GM18526 (cell line): ENCODE results near the gene POU6F2.

Experiments
- POLR2A ChIP-seq: IDR thresholded peaks from 3 replicates; pipeline ENCODE4 v1.6.1; 2011; ENCODE audit not compliant: insufficient read length; ENCODE audit errors: extremely low read depth

The POU6F2 gene

DNA sequence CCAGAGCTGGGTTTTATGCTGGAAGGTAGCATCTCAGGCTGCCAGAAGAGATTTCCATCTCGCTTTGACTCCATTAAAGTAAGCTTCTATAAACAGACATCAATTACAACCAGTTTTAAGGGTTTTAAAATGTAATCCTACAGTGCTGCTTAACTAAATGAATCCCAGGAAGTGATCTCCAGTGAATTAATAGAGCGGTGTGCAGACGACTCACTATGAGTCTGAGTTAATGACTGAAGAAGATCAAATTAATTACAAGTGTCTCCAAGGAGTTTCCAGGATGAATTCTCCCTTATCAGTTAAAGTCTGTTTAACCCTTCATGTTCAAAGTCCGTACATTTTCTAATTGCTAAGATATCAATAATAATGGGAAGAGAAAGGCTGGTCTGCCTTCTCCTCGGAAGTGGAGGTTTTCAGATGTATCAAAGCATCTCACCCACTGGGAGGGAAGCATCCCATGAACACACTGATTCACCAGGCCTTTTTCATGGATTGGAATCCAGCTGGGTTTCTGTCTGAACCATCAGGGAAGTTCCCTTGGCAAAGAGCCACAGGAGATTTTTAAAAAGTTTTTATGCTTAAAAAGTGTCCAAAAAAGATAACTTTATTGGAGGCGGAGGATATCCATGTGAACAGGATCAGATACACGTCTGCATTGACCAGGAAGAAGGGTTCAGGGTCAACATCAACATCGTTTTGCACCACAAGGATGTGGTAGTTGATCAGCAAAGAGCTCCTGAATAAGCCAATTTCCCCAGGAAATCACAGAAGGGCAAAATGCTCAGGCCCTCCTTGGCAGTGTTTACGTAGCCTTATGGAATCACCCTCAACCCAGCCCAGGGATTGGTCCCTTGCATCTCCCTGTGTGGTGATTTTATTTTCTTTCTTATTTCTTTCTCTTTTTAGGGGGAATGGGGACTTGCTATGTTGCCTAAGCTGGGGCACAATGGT, 288.2 kb downstream of the POU6F2 start:
- no peak for TF ChIP-seq POLR2A

- no peak for TF ChIP-seq POLR2A
Measured at GRCh38 chr7:39269034-39269433, 291.3 kb downstream of the POU6F2 start.

DNA sequence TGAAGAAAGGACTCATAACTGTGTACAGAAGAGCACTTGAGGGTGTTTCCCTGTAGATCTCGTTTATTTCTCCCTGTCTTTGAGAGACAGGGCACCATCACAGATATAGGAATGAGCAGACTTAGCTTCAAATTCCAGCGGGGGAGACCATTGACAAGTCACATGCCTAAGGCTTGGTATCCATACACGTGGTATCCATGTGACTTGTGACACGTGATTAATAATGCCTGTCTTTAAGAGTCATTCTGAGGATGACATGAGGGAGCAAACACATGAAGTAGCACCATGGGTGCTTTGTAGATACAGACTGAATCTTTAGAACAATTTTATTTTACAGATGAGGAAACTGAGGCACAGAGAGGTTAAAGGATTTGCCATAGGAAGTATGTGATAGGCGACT, 292.3 kb downstream of the POU6F2 start:
- no peak for TF ChIP-seq POLR2A

DNA sequence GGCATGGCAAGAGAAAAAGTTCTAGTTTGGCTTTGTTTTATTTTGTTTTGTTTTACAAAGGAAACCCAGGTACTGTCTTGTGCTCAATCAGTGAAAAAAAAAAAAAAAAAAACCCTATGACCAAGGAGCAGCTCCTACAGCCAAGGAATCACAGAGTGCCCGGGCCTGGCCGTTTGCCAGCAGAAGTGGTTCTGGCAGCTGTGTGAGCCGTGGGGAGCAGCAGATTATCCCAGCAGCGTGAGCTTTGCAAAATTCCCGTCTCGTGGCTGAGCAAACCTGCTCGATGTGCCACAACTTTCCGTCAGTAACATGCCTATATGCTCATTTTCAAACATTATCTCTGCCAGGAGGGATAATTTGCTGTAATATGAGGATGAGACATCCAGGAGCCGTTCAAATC, 293.7 kb downstream of the POU6F2 start:
- no peak for TF ChIP-seq POLR2A

- no peak for TF ChIP-seq POLR2A
Measured at GRCh38 chr7:39272111-39272510, 294.4 kb downstream of the POU6F2 start.

DNA sequence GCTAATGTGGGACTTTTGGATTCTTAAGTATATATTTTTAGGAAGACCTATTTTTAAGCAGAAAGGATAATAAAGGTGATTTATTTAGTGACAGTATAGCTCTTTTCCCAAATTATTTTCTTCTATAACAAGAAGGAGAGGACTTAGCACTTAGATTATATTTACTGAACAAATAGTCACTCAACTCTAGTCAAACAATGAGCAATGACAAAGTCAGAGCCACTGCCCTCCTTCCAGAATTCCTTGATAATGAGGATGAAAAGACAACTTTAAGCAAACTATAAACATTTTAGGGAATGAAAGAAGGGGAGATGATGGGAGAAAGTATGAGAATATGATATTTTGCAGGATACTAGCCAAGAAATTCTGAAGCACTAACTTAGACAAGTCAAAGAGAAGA, 295.0 kb downstream of the POU6F2 start:
- no peak for TF ChIP-seq POLR2A

DNA sequence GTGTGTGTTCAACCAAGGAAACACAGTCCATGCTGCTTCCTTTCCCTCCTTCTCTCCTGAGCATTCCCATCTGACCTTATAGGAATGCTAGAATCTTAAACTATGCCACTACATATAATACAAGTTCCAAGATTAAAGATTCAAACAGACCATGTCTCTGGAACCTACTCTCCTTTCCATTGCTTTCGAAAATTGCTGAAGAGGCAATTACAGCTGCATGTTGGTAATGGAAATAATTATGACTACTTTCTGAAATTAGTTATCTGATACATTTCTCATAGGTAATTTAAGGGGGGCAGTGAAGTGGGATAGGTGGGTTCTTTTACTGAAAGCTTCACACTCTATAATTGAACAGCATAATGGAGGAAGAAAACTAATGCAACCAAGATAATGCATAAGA, 302.6 kb downstream of the POU6F2 start:
- TF ChIP-seq POLR2A: no peak

DNA sequence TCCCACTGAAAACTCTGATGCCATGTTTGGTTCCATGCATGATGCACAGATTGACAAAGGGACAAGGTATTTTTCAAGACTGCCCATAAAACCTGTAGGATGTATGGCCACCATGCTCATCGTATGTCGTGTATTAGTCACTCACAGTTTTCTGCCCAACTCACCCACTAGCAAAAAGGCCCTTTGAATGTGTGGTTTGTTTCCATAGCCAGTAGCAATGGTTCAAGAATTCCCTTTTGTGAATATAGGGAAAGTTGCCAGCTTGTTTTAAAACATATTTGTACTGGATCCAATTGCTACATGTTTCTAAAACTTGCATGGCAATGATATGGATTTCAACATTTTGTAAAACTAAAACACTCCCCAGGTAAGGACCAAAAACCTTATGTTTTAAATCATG, 307.5 kb downstream of the POU6F2 start:
- TF ChIP-seq POLR2A: no peak

DNA sequence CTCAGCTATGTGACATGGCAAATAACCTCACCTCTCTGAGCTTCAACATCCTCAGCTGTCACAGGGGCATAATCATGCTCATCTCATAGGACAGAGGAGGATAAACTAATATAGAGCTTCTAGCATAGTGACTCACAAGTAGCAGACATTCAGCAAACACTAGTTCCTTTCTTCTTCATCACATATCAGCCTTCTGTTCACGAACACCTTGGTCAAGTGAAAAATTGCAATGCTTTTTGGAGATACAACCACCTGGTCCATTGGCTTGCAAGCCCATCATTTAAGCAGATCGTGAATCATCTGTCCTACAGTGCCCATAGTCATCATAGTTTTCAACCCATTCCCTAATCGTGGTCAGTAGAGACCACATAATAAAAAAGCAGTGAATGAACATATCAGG, 310.6 kb downstream of the POU6F2 start:
- no peak for TF ChIP-seq POLR2A

- no peak for TF ChIP-seq POLR2A
Measured at GRCh38 chr7:39291628-39292410, 314.1 kb downstream of the POU6F2 start.

DNA sequence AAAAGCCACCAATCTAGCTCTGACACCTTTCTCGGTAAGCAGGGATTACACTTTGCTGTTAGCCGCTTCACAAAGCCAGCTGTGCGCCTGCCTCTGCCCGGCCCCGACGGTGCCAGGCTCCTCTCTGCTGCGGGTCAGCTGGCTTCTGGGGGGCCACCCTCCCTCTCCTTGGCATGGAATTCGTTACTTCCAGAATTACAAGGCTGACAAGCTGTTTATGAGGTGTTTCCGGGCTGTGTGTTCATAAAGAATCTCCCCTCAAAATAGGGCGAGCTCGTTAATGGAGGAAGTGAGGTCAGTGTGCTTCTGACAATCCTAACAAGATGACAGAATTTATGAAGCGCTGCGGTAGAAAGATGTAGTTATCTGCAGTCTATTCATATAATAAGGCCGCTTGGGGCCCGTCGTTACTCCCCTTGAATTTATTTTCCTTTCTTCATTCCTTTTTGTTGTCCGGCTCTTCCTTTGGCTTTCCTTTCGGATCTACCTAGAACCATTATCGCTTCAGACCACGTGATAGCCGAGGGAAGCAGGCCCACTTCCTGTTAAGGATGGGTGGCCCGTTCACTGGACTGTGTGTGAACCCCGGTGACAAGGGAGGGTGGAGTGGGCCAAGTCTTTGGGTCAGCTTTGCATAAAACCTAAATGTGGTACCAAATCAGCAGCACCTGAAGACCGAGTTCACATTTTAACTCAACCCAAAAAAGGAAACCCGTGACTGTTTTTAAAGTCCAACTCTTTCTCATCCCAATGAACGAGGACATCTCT, 315.5 kb downstream of the POU6F2 start:
- no peak for TF ChIP-seq POLR2A

- TF ChIP-seq POLR2A: no peak
Measured at GRCh38 chr7:39294022-39294421, 316.3 kb downstream of the POU6F2 start.

GRCh38 chr7:39295796-39296195, 318.1 kb downstream of the POU6F2 start:
- TF ChIP-seq POLR2A: no peak

- TF ChIP-seq POLR2A: no peak
Measured at GRCh38 chr7:39299695-39300094, 322.0 kb downstream of the POU6F2 start.

DNA sequence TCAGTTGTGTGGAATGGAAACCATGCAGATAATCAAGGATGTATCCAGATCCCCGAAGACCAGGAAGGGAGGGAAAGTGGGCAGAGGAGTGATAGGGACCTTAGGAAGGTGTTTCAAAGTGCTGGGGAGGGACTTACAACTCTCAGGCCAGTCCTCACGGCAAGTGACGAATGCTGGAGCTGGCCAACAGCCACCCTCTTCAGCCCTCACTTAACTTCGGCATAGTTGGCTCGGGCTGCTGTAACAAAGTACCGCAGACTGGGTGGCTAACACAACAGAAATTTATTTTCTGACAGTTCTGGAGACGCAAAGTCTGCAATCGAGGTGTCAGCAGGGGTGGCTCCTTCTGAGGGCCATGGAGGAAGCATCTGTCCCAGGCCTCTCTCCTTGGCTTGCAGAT, 322.6 kb downstream of the POU6F2 start:
- TF ChIP-seq POLR2A: no peak
